Measurements from ENCODE around the gene C1QTNF1. TPM values are rescaled to one million over a fixed set of nuclear protein-coding genes. Genes with fewer than 3 reads are reported as not detected.
A peak's percentile ranks its signal among the peaks of the same experiment; 100 is the strongest.

Gene C1QTNF1
- total RNA-seq, 1 experiment from 2014 or later, result not detected

- no peak for DNase-seq (ENCODE audit: low read depth)
- in situ Hi-C loops (cut with HindIII; ENCODE audit: low pct_unique_long_range_greater_than_20kb, low sequenced_read_pairs), result no loop called here
Measured at GRCh38 chr17:79081571-79082276, 57.8 kb downstream of the C1QTNF1 start.

- no peak for DNase-seq (ENCODE audit: low read depth)
- in situ Hi-C loops (cut with HindIII; ENCODE audit: low pct_unique_long_range_greater_than_20kb, low sequenced_read_pairs), result no loop called here
Measured at GRCh38 chr17:79082311-79083190, 58.6 kb downstream of the C1QTNF1 start.

GRCh38 chr17:79083191-79083971 lies 59.4 kb downstream of the C1QTNF1 start:
- in situ Hi-C loops (cut with HindIII; ENCODE audit: low pct_unique_long_range_greater_than_20kb, low sequenced_read_pairs), result no loop called here
- no peak for DNase-seq (ENCODE audit: low read depth)

GRCh38 chr17:79084291-79085153 lies 60.6 kb downstream of the C1QTNF1 start:
- no peak for DNase-seq (ENCODE audit: low read depth)
- in situ Hi-C loops (cut with HindIII; ENCODE audit: low pct_unique_long_range_greater_than_20kb, low sequenced_read_pairs), result no loop called here

GRCh38 chr17:79085154-79085920 lies 61.4 kb downstream of the C1QTNF1 start:
- no peak for DNase-seq (ENCODE audit: low read depth)
- in situ Hi-C loops (cut with HindIII; ENCODE audit: low pct_unique_long_range_greater_than_20kb, low sequenced_read_pairs), result no loop called here

- no peak for DNase-seq (ENCODE audit: low read depth)
- in situ Hi-C loops (cut with HindIII; ENCODE audit: low pct_unique_long_range_greater_than_20kb, low sequenced_read_pairs), result no loop called here
Measured at GRCh38 chr17:79085921-79086551, 62.1 kb downstream of the C1QTNF1 start.

- no peak for DNase-seq (ENCODE audit: low read depth)
- in situ Hi-C loops (cut with HindIII; ENCODE audit: low pct_unique_long_range_greater_than_20kb, low sequenced_read_pairs), result no loop called here
Measured at GRCh38 chr17:79086609-79087427, 62.8 kb downstream of the C1QTNF1 start.

DNA sequence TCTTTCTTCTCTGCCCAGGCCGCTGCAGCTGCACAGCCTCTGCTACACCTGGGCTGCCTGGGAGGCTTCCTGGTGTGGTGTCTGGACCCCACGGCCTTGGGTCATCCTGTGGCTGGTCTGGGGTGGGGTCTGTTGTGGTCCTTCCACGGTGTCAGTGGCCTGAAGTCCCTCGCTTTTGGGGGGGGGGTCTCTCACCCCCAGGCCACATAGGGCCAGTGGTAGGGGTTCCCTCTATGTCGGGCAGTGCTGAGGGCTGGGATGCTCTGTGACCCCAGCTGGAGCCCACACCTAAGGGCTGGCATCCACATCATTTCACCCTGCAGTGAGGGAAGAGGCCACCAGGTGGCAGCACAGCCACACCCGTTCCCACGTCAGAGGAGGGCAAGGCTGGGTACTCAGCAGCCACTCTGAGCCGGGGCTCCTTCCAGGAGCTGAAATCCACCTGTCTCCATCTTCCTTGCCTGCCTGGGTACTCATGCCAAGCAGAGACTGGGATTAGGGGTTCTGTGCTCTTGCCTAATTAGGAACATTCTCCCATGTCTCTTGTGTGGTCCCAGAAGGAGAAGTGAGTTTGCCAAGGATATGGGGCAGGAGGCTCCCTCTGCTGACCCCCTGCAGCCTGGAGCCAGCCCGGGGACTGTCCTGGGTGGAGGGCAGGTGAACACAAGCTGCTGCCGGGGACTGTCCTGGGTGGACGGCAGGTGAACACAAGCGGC lies 63.6 kb downstream of the C1QTNF1 start:
- DNase-seq (ENCODE audit: low read depth), result peak; percentile 47
- in situ Hi-C loops (cut with HindIII; ENCODE audit: low pct_unique_long_range_greater_than_20kb, low sequenced_read_pairs), result no loop called here

DNA sequence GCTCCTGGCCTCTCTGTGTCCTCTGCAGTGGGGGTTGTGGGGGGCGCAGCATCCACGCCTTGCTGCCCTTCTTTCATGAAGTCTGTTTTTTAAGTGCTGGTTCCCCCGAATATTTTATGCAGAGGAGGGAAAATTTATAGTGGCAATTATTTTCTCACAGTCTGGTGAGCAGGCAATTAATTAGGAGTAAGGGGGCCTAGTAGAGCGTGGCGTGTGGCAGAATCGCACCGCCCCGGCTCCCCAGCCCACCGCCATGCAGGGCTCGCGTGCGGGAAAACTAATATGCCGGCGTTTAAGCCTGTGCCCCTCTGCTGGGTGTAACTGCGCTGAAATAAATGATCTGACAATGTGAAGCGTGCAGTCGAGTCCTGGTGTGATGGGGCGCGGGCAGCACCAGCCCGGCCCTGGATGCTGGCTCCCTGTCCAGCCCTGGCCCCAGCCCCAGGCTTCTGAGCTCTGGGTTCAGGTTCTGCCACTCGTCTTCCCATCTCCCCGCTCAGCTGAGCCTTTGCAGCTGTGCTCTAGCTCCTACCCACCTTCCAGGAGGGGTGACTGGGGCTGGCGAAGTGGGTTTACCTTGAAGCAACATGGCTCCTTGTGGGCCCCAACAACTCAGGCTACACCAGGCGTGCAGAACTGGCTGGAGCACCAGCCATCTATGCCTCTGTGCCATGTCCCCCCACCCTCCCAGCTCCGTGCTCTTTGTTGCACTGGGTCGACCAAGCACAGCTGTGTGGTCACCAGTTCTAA lies 64.5 kb downstream of the C1QTNF1 start:
- DNase-seq (ENCODE audit: low read depth), result no peak
- in situ Hi-C loops (cut with HindIII; ENCODE audit: low pct_unique_long_range_greater_than_20kb, low sequenced_read_pairs), result no loop called here

GRCh38 chr17:79088997-79089328 lies 65.0 kb downstream of the C1QTNF1 start:
- DNase-seq (ENCODE audit: low read depth), result no peak
- in situ Hi-C loops (cut with HindIII; ENCODE audit: low pct_unique_long_range_greater_than_20kb, low sequenced_read_pairs), result no loop called here

DNA sequence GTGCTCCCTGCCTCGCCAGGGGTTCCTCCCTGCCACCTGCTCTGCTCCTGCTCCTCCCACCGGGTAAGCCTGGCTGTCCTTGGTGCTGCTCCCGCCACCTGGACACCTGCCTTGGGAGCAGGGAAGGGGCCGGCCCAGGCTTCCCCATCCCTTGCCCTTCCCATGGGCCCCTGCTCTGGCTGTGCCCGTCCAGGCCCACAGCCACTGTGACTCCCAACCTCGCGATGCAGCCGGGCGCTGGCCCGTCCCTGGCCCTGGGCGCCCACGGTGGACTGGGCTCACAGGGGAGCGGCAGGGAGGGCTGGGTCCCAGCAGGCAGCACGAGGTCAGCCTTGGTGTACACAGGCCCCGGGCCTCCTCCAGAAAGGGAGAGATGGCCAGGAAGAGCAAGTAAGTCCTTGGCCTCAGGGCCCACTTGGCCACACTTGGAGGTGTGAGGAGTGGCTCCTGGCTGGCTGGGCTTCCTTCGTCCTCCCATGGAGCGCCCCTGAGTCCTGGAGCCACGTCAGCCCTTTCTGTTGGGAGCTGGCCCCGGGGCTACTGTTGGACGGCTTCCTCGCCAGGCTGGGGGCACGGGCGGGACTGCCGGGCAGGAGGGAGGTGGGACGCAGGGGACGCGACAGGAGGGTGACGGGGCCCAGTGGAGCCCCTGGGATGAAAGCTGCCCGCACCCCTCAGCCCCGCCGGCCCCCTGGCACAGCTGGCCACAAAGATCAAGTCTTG lies 65.9 kb downstream of the C1QTNF1 start:
- in situ Hi-C loops (cut with HindIII; ENCODE audit: low pct_unique_long_range_greater_than_20kb, low sequenced_read_pairs), result no loop called here
- no peak for DNase-seq (ENCODE audit: low read depth)

GRCh38 chr17:79090443-79091225 lies 66.7 kb downstream of the C1QTNF1 start:
- in situ Hi-C loops (cut with HindIII; ENCODE audit: low pct_unique_long_range_greater_than_20kb, low sequenced_read_pairs), result no loop called here
- no peak for DNase-seq (ENCODE audit: low read depth)

GRCh38 chr17:79091226-79091670 lies 67.3 kb downstream of the C1QTNF1 start:
- no peak for DNase-seq (ENCODE audit: low read depth)
- in situ Hi-C loops (cut with HindIII; ENCODE audit: low pct_unique_long_range_greater_than_20kb, low sequenced_read_pairs), result no loop called here

GRCh38 chr17:79092567-79092966 lies 68.6 kb downstream of the C1QTNF1 start:
- no peak for DNase-seq (ENCODE audit: low read depth)
- in situ Hi-C loops (cut with HindIII; ENCODE audit: low pct_unique_long_range_greater_than_20kb, low sequenced_read_pairs), result no loop called here
